Glomerular endothelial cell (primary cell): Measurements from ENCODE around the gene CLN6. TPM values are rescaled to one million over a fixed set of nuclear protein-coding genes. Genes with fewer than 3 reads are reported as not detected.

ENCODE experiments used
- DNase-seq: peaks from one replicate; pipeline ENCODE4 v3.0.0-alpha.2; 2011; ENCODE audit warnings: low read depth, low spot score; ENCODE audit errors: extremely low read depth
- total RNA-seq: library from RNA; depleted of rRNA; stranded (reverse); fragments of >200 nt; gene quantifications from 2 replicates; pipeline ENCODE4 v1.2.3, GENCODE V29; 2015

The CLN6 gene
- 20.2 and 26.3 TPM in 2 replicates for total RNA-seq

- DNase-seq: no peak
Observed at GRCh38 chr15:68229386-68230156, at the start of gene CLN6. CLN6 (minus strand) TSS chr15:68229728; CDS start chr15:68229584, 144 bp downstream.

- DNase-seq: no peak
Observed at GRCh38 chr15:68278595-68279405, 49.3 kb upstream of the CLN6 start.

GRCh38 chr15:68278345-68278594, 48.7 kb upstream of the CLN6 start:
- DNase-seq: no peak

- peak; percentile 54 for DNase-seq
Observed at GRCh38 chr15:68277603-68278344, 48.2 kb upstream of the CLN6 start, which contains the start of gene FEM1B. FEM1B (plus strand) TSS chr15:68277745; CDS start chr15:68278418, 673 bp downstream.

- peak; percentile 27 for DNase-seq
Observed at GRCh38 chr15:68277131-68277602, 47.6 kb upstream of the CLN6 start.

- DNase-seq: no peak
Observed at GRCh38 chr15:68276668-68277067, 47.1 kb upstream of the CLN6 start.

- DNase-seq: no peak
Observed at GRCh38 chr15:68275165-68275746, 45.7 kb upstream of the CLN6 start.

GRCh38 chr15:68274201-68274848, 44.8 kb upstream of the CLN6 start:
- DNase-seq: no peak

GRCh38 chr15:68272721-68273271, 43.3 kb upstream of the CLN6 start:
- no peak for DNase-seq

GRCh38 chr15:68271854-68272471, 42.4 kb upstream of the CLN6 start:
- DNase-seq: no peak

- no peak for DNase-seq
Observed at GRCh38 chr15:68268405-68268804, 38.9 kb upstream of the CLN6 start.

GRCh38 chr15:68265674-68266073, 36.1 kb upstream of the CLN6 start:
- no peak for DNase-seq

GRCh38 chr15:68265081-68265480, 35.6 kb upstream of the CLN6 start:
- DNase-seq: no peak

- no peak for DNase-seq
Observed at GRCh38 chr15:68264282-68264681, 34.8 kb upstream of the CLN6 start.

- DNase-seq: no peak
Observed at GRCh38 chr15:68262514-68263356, 33.2 kb upstream of the CLN6 start.

GRCh38 chr15:68261980-68262379, 32.5 kb upstream of the CLN6 start:
- DNase-seq: no peak

- no peak for DNase-seq
Observed at GRCh38 chr15:68261241-68261640, 31.7 kb upstream of the CLN6 start.

GRCh38 chr15:68259883-68260282, 30.4 kb upstream of the CLN6 start:
- no peak for DNase-seq

- DNase-seq: no peak
Observed at GRCh38 chr15:68258692-68259091, 29.2 kb upstream of the CLN6 start.
